Measurements from ENCODE around the gene ORC5.

The ORC5 gene

DNA sequence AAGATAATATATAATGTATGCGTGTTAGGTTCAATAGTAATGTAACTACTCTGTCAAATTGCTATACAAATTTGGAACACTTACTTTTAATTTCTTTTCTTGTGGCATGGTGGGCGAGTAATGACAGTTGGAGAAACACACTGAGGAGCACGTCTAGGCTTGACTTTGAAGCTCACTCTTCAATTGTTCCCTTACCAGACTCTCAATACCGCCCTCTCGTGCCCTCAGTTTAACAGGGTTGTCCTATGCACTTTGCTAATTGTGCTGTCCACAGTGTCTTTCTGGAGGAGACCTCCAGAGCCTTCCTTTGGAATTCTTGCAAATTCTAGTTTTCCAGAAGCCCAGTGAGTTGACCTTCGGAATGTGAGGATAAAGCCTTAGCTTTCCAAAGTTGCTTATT lies 111.1 kb downstream of the ORC5 start:
- H3K9ac ChIP-seq, result no peak overlapping the region
- no peaks in the 10 kb centered on the region for H4K20me1 ChIP-seq (ENCODE audit: insufficient read depth)
- H3K79me2 ChIP-seq (ENCODE audit: insufficient read depth, low read depth), result no peaks in the 10 kb centered on the region
- H3K36me3 ChIP-seq (ENCODE audit: insufficient read depth), result no peaks in the 10 kb centered on the region
- TF ChIP-seq, protein P1, sequence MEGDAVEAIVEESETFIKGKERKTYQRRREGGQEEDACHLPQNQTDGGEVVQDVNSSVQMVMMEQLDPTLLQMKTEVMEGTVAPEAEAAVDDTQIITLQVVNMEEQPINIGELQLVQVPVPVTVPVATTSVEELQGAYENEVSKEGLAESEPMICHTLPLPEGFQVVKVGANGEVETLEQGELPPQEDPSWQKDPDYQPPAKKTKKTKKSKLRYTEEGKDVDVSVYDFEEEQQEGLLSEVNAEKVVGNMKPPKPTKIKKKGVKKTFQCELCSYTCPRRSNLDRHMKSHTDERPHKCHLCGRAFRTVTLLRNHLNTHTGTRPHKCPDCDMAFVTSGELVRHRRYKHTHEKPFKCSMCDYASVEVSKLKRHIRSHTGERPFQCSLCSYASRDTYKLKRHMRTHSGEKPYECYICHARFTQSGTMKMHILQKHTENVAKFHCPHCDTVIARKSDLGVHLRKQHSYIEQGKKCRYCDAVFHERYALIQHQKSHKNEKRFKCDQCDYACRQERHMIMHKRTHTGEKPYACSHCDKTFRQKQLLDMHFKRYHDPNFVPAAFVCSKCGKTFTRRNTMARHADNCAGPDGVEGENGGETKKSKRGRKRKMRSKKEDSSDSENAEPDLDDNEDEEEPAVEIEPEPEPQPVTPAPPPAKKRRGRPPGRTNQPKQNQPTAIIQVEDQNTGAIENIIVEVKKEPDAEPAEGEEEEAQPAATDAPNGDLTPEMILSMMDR (conservative IDR thresholded peaks at IDR 0.05; ENCODE audit: low read depth, low read length), result no peak
- no peak overlapping the region for H3K4me3 ChIP-seq (IDR thresholded peaks at IDR 0.05; ENCODE audit: insufficient read depth, low read depth, low read length)
- H3K4me1 ChIP-seq (ENCODE audit: low read depth, poor library complexity, severe bottlenecking), result no peaks in the 10 kb centered on the region
- no peak overlapping the region for H3K4me2 ChIP-seq
- no peak overlapping the region for H2AFZ ChIP-seq (ENCODE audit: low read depth)
- no peak overlapping the region for H3K27ac ChIP-seq
- H3K27me3 ChIP-seq (ENCODE audit: insufficient read depth, low read depth), result no peaks in the 10 kb centered on the region

DNA sequence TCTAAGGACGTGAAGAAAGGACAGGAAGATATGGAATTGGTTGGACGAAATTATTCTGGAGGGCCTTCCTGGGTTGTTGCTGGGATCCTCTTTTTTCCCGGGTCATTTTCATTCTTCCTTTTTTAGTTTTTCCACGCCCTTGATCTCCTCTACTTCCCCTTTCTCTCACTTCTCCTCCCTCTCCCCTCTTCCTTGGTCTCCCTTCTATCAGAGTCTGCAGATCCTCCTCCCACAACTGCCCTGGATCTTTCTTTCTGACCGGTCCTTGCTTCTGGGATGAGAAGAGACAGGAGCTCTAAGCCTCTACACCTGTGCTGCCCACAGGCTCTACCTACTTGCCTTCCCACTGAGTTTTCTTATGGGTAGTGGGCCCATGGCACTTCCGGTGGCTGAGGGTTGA lies 114.7 kb downstream of the ORC5 start:
- Histone ChIP-seq H3K36me3 (ENCODE audit: insufficient read depth) (no peaks in the 10 kb centered on the region), H3K4me2 (no peak overlapping the region), H4K20me1 (ENCODE audit: insufficient read depth) (no peaks in the 10 kb centered on the region), H3K4me1 (ENCODE audit: low read depth, poor library complexity, severe bottlenecking) (no peaks in the 10 kb centered on the region), H2AFZ (ENCODE audit: low read depth) (no peak overlapping the region), H3K4me3 (IDR thresholded peaks at IDR 0.05; ENCODE audit: insufficient read depth, low read depth, low read length) (no peak overlapping the region), H3K9ac (no peak overlapping the region), H3K27ac (no peak overlapping the region), H3K27me3 (ENCODE audit: insufficient read depth, low read depth) (no peaks in the 10 kb centered on the region), H3K79me2 (ENCODE audit: insufficient read depth, low read depth) (no peaks in the 10 kb centered on the region)
- TF ChIP-seq, protein P1 (conservative IDR thresholded peaks at IDR 0.05; ENCODE audit: low read depth, low read length), result no peak

DNA sequence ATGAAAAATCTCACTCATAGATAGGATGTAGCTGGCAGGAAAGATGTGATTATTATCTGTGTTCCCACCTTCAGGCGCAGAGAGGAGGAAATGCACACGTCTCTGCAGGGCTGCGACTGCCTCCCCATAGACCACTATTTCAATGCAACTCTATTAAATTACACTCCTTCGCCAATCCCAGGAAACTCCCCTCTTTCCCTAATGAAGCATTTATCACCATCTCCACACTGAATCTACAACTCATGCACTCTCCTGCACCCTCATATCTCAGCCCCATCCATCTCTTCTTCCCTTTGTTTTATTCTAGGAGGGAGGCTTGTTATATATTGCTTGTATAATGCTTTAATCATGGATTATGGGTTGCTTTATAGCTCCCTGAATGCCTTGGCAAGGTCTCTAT lies 116.6 kb downstream of the ORC5 start:
- H2AFZ ChIP-seq (ENCODE audit: low read depth), result no peak overlapping the region
- H3K4me2 ChIP-seq, result no peak overlapping the region
- H3K4me3 ChIP-seq (IDR thresholded peaks at IDR 0.05; ENCODE audit: insufficient read depth, low read depth, low read length), result no peak overlapping the region
- no peaks in the 10 kb centered on the region for H3K79me2 ChIP-seq (ENCODE audit: insufficient read depth, low read depth)
- H3K4me1 ChIP-seq (ENCODE audit: low read depth, poor library complexity, severe bottlenecking), result no peaks in the 10 kb centered on the region
- no peaks in the 10 kb centered on the region for H4K20me1 ChIP-seq (ENCODE audit: insufficient read depth)
- no peaks in the 10 kb centered on the region for H3K36me3 ChIP-seq (ENCODE audit: insufficient read depth)
- no peak overlapping the region for H3K9ac ChIP-seq
- H3K27ac ChIP-seq, result no peak overlapping the region
- H3K27me3 ChIP-seq (ENCODE audit: insufficient read depth, low read depth), result no peaks in the 10 kb centered on the region
- TF ChIP-seq, protein P1 (conservative IDR thresholded peaks at IDR 0.05; ENCODE audit: low read depth, low read length), result no peak

DNA sequence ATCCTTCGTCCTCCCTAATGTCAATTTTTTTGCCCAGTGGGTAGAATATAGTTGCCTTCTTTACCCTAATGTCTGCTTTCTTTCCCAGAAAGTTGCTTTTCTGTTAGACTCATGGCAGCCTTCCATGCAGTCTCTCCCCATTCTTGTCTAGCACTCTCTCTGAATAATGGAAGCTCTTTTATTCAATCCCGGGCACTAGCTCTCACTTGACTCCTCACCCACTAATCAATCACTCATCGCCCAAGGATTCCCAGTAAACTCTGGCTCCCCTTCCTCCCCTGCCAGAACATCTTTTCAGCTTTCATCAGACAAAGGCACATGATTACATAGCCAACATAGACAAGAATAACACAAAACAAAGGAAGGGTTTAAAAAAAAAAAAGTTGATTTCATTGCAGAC lies 118.2 kb downstream of the ORC5 start:
- Histone ChIP-seq H3K27ac (no peak overlapping the region), H3K4me2 (no peak overlapping the region), H3K4me3 (IDR thresholded peaks at IDR 0.05; ENCODE audit: insufficient read depth, low read depth, low read length) (no peak overlapping the region), H3K36me3 (ENCODE audit: insufficient read depth) (no peaks in the 10 kb centered on the region), H2AFZ (ENCODE audit: low read depth) (no peak overlapping the region), H3K4me1 (ENCODE audit: low read depth, poor library complexity, severe bottlenecking) (no peaks in the 10 kb centered on the region), H3K27me3 (ENCODE audit: insufficient read depth, low read depth) (no peaks in the 10 kb centered on the region), H4K20me1 (ENCODE audit: insufficient read depth) (no peaks in the 10 kb centered on the region), H3K79me2 (ENCODE audit: insufficient read depth, low read depth) (no peaks in the 10 kb centered on the region), H3K9ac (no peak overlapping the region)
- TF ChIP-seq, protein P1 (conservative IDR thresholded peaks at IDR 0.05; ENCODE audit: low read depth, low read length), result no peak

DNA sequence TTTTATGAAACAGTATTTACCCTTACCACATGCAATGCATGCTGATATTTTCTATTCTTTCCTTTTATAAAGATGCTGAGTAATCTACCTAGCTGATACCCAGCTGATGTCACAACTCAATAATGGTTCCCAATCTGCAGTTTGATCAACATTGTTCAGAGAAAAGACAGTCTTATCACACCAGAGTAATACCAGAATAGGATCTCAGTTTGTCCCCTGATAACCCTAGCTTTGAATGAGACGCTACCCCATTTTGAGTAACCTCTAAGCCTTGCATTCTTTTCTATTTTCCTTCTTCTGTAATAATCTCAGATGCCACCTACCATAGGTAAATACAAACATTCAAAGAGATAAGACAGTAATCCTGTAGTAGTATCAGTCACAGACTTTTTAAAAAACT lies 118.8 kb downstream of the ORC5 start:
- no peaks in the 10 kb centered on the region for H3K27me3 ChIP-seq (ENCODE audit: insufficient read depth, low read depth)
- H3K4me2 ChIP-seq, result no peak overlapping the region
- H4K20me1 ChIP-seq (ENCODE audit: insufficient read depth), result no peaks in the 10 kb centered on the region
- H3K9ac ChIP-seq, result no peak overlapping the region
- no peaks in the 10 kb centered on the region for H3K4me1 ChIP-seq (ENCODE audit: low read depth, poor library complexity, severe bottlenecking)
- H3K4me3 ChIP-seq (IDR thresholded peaks at IDR 0.05; ENCODE audit: insufficient read depth, low read depth, low read length), result no peak overlapping the region
- H3K36me3 ChIP-seq (ENCODE audit: insufficient read depth), result no peaks in the 10 kb centered on the region
- no peaks in the 10 kb centered on the region for H3K79me2 ChIP-seq (ENCODE audit: insufficient read depth, low read depth)
- TF ChIP-seq, protein P1 (conservative IDR thresholded peaks at IDR 0.05; ENCODE audit: low read depth, low read length), result no peak
- no peak overlapping the region for H2AFZ ChIP-seq (ENCODE audit: low read depth)
- no peak overlapping the region for H3K27ac ChIP-seq

All from KMS-11 (cell line).